Chondrocyte (in vitro differentiated cells): Measurements from ENCODE around the gene GIMAP7. TPM values are rescaled to one million over a fixed set of nuclear protein-coding genes. Genes with fewer than 3 reads are reported as not detected.

Source experiments
- DNase-seq: peaks from one replicate; pipeline ENCODE4 v3.0.0; 2021; ENCODE audit warnings: mixed read lengths, low spot score
- H3K27ac Mint-ChIP-seq: one replicate; pipeline ENCODE4 v1.8.0; 2021; ENCODE audit warnings: mild to moderate bottlenecking, moderate library complexity, mixed read lengths; ENCODE audit not compliant: unreplicated experiment
- H3K27me3 Mint-ChIP-seq: 2 replicates; pipeline ENCODE4 v1.8.0; 2021; ENCODE audit warnings: low read depth, mixed read lengths
- H3K36me3 Mint-ChIP-seq: 2 replicates; pipeline ENCODE4 v1.8.0; 2021; ENCODE audit warnings: low read depth, mixed read lengths
- H3K4me1 Mint-ChIP-seq: 2 replicates; pipeline ENCODE4 v1.8.0; 2021; ENCODE audit warnings: low read depth, mild to moderate bottlenecking, mixed read lengths
- H3K4me3 Mint-ChIP-seq: one replicate; pipeline ENCODE4 v1.8.0; 2021; ENCODE audit warnings: mild to moderate bottlenecking, moderate library complexity, mixed read lengths; ENCODE audit not compliant: unreplicated experiment
- H3K9me3 Mint-ChIP-seq: 2 replicates; pipeline ENCODE4 v1.8.0; 2021; ENCODE audit warnings: low read depth, mixed read lengths
- long read RNA-seq: library from polyadenylated mRNA; stranded (forward); transcript quantifications from one replicate; pipeline ENCODE4 v2.0.0, GENCODE V29; 2021
- total RNA-seq: library from RNA; stranded (reverse); gene quantifications from 3 replicates; pipeline ENCODE4 v1.2.1, GENCODE V29; 2021
- TF ChIP-seq, protein P1 (sequence below): fragments of 200-600 bp; sonication (generic); IDR thresholded peaks from 2 replicates; pipeline ENCODE4 v1.5.0; 2021; ENCODE audit warnings: antibody characterized with exemption, mild to moderate bottlenecking, moderate library complexity

Gene GIMAP7
- not detected in 3 replicates for total RNA-seq
- long read RNA-seq, result 0 reads

DNA sequence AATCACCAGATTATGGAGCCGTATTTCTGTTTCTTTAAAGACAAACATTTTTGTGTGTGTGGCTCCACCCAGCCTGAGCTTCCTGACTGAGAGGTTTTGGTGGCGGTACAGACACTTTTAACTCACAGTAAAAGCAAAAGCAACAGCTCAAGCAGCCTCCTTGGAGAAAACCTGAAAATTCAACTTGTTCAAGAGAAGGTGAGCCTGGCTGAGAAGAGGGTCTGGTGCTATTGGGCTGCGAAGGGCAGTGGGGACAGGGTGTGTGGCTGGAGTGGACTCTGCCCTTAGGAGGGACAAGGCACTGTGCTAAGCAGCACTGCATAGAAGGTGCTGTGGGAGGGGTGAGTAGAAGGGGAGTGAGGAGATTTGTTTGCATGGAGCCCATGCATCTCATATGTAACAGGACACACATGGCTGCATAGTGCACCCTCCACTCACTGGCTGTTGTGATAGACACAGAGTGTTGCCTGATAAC lies at the start of gene GIMAP7:
Gene GIMAP7, plus strand, starts transcription at position 125 of the 475 bp plus-strand sequence. CDS start 5,103 bp downstream, outside the sequence.
- H3K27ac Mint-ChIP-seq, result no peak within 1 kb of the TSS
- H3K9me3 Mint-ChIP-seq, result peaks cover 4% of the 10 kb centered on the region
- no peak within 1 kb of the TSS for H3K4me3 Mint-ChIP-seq
- peaks cover 5% of the 10 kb centered on the region for H3K27me3 Mint-ChIP-seq
- TF ChIP-seq, protein P1, sequence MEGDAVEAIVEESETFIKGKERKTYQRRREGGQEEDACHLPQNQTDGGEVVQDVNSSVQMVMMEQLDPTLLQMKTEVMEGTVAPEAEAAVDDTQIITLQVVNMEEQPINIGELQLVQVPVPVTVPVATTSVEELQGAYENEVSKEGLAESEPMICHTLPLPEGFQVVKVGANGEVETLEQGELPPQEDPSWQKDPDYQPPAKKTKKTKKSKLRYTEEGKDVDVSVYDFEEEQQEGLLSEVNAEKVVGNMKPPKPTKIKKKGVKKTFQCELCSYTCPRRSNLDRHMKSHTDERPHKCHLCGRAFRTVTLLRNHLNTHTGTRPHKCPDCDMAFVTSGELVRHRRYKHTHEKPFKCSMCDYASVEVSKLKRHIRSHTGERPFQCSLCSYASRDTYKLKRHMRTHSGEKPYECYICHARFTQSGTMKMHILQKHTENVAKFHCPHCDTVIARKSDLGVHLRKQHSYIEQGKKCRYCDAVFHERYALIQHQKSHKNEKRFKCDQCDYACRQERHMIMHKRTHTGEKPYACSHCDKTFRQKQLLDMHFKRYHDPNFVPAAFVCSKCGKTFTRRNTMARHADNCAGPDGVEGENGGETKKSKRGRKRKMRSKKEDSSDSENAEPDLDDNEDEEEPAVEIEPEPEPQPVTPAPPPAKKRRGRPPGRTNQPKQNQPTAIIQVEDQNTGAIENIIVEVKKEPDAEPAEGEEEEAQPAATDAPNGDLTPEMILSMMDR, result no peak
- H3K4me1 Mint-ChIP-seq, result no peaks in the 10 kb centered on the region
- no peak for DNase-seq
- no peaks in the 10 kb centered on the region for H3K36me3 Mint-ChIP-seq

DNA sequence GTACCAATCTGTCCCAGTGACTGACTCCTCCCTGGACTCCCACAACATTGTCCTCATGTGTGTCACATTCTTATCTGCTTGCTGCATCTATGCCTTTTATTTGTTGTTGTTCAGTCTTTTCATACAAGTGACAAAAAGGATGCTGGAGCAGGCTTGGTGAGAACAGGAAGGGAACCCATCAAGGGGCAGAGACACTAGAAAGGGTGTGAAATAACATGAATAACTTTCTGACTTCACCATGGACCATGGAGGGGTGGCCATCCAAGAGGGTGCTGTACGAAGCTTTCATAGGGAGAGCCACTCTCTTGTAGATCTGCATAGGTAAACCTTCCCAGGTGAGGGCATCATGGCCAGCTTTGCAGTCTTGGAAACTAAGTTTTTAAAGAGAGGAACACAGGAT lies 49.7 kb upstream of the GIMAP7 start:
- Mint-ChIP-seq H3K9me3 (peaks cover 26% of the 10 kb centered on the region), H3K27me3 (peaks cover 34% of the 10 kb centered on the region), H3K27ac (no peak overlapping the region), H3K4me1 (peaks cover 3% of the 10 kb centered on the region), H3K36me3 (peaks cover 3% of the 10 kb centered on the region), H3K4me3 (no peak overlapping the region)
- TF ChIP-seq, protein P1, result no peak
- DNase-seq, result no peak

DNA sequence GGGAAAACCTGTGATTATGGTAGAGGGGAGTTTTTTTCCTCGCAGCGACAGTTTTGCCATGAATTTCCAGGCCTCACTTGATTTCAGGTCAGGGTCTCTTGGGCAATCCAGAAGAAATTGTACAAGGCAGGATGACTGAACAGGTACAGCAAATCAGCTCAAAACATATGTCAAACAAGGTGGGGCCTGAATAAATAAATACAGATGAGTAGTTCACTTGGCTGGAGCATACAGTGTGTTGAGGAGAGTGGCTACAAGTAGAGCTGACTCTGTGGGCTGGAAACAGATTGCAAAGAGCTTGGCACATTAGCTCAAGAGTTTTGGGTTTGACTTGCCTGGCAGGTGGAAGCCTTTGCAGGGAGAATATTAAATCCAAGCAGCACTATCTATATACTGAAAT lies 49.3 kb upstream of the GIMAP7 start:
- no peak overlapping the region for H3K4me3 Mint-ChIP-seq
- TF ChIP-seq, protein P1, result no peak
- peaks cover 3% of the 10 kb centered on the region for H3K36me3 Mint-ChIP-seq
- no peak for DNase-seq
- H3K4me1 Mint-ChIP-seq, result peaks cover 3% of the 10 kb centered on the region
- H3K27ac Mint-ChIP-seq, result no peak overlapping the region
- peaks cover 36% of the 10 kb centered on the region for H3K27me3 Mint-ChIP-seq
- H3K9me3 Mint-ChIP-seq, result peaks cover 23% of the 10 kb centered on the region

- peaks cover 18% of the 10 kb centered on the region for H3K9me3 Mint-ChIP-seq
- H3K27me3 Mint-ChIP-seq, result peaks cover 36% of the 10 kb centered on the region
- TF ChIP-seq, protein P1, result no peak
- no peak overlapping the region for H3K4me3 Mint-ChIP-seq
- peaks cover 3% of the 10 kb centered on the region for H3K4me1 Mint-ChIP-seq
- no peak for DNase-seq
- H3K27ac Mint-ChIP-seq, result no peak overlapping the region
- H3K36me3 Mint-ChIP-seq, result peaks cover 3% of the 10 kb centered on the region
Measured at GRCh38 chr7:150466477-150466876, 48.2 kb upstream of the GIMAP7 start.

DNA sequence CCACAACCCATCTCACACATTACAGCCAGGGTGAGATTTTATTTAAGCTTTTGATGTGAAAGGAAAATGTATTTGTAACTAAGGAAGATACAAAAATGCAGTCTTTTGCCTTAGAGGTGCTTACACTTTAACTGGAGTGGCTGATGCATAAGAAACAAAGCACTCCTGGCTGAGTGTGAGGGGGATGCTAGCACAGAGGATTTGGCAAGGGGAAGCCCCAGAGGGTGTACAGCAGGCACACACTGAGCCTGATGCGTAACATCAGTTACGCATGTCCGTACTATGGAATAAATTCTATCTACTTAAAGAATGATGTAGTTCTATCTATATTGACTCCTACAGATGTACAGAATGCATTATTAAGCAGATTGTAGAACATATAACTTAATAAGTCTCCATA lies 46.4 kb upstream of the GIMAP7 start:
- Mint-ChIP-seq H3K4me3 (no peak overlapping the region), H3K4me1 (peaks cover 3% of the 10 kb centered on the region), H3K27me3 (peaks cover 42% of the 10 kb centered on the region), H3K27ac (no peak overlapping the region), H3K36me3 (no peaks in the 10 kb centered on the region), H3K9me3 (peaks cover 2% of the 10 kb centered on the region)
- TF ChIP-seq, protein P1, result no peak
- no peak for DNase-seq
